ENCODE measurements around the gene C11orf21.

DNA sequence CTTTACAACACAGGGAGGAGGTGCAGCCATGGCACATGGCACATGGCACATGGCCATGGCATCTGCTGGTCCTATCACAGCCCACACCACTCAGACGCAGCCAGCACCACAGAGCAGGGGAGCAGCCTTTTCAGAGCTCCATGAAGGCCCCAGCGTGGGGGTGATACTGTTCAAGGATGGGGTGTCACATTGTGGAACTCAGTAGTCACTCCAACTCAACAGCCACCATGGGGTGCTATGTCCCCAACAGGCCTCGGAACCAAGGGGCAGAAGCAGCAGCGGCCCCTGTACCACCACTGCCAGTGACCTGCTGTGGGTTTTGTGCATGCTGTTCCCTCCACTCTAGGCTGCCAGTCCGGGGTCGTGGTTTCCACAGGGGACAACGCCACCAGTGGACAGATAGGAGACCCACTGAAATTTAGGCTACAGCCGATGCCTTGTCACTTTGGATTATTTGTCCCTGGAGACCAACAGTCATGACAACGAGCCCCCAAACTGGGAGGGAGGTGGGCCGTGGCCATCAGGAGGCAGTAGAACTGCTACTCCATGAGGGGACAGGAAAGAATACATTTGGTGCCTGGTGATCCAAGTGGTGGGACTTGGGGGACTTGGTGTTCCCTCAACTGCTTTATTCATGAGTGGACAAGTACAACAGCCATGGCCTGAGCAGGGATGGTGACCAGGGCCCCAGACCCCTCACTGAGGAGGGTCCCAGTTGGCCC lies 45.0 kb upstream of the C11orf21 start:
- TF ChIP-seq, protein P1, sequence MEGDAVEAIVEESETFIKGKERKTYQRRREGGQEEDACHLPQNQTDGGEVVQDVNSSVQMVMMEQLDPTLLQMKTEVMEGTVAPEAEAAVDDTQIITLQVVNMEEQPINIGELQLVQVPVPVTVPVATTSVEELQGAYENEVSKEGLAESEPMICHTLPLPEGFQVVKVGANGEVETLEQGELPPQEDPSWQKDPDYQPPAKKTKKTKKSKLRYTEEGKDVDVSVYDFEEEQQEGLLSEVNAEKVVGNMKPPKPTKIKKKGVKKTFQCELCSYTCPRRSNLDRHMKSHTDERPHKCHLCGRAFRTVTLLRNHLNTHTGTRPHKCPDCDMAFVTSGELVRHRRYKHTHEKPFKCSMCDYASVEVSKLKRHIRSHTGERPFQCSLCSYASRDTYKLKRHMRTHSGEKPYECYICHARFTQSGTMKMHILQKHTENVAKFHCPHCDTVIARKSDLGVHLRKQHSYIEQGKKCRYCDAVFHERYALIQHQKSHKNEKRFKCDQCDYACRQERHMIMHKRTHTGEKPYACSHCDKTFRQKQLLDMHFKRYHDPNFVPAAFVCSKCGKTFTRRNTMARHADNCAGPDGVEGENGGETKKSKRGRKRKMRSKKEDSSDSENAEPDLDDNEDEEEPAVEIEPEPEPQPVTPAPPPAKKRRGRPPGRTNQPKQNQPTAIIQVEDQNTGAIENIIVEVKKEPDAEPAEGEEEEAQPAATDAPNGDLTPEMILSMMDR (IDR thresholded peaks at IDR 0.05; ENCODE audit: low read depth, low read length, poor library complexity, severe bottlenecking), result no peak
- no peak for TF ChIP-seq EZH2phosphoT487 (IDR thresholded peaks at IDR 0.05; ENCODE audit: borderline replicate concordance, low read length)
